Stimulated activated CD4-positive, alpha-beta T cell treated with anti-CD3 and anti-CD28 coated beads, Interleukin-12 subunit alpha, Interleukin-12 subunit beta, amount 100 ng/mL, for 48 hours (primary cell): ENCODE results near the gene STUB1.

Experiments
- DNase-seq, 3 donors: peaks; one replicate each; pipeline ENCODE4 v3.0.0-alpha.2; 2020; ENCODE audit warnings: low read depth in 2 of 3, low spot score in 1 of 3

STUB1 gene

DNA sequence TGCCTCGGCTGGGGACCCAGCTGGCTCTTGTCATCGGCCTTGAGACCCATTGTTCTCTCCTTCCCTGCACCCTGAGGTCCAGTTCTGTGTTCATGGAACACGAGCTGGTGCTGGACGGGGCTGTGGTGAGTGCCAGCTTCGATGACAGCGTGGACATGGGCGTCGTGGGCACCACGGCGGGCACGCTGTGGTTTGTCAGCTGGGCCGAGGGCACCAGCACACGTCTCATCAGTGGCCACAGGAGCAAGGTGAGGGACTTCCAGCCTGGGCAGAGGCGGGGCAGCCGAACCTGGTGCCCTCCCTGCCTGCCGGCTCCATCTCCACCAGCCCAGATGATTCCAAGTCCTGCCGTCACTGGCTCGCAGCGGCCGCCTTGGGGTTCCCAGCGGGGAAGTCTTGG is 17.6 kb upstream of the STUB1 start:
- DNase-seq: no peak

DNA sequence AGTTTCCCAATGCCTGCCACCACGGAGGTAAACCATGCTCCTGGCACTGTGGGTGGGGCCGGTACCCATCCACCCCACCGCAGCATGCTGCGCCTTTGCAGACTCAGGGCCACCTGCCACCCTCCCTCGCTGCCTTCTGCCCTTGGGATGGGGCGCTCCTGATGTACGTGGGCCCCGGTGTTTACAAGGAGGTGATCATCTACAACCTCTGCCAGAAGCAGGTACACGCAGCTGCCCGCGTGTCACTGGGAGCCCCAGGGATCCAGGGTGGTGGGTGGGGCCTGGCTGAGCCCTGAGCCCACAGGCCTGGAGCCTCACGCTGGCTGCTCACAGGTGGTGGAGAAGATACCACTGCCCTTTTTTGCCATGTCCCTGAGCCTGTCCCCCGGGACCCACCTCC is 13.6 kb upstream of the STUB1 start:
- no peak for DNase-seq

DNA sequence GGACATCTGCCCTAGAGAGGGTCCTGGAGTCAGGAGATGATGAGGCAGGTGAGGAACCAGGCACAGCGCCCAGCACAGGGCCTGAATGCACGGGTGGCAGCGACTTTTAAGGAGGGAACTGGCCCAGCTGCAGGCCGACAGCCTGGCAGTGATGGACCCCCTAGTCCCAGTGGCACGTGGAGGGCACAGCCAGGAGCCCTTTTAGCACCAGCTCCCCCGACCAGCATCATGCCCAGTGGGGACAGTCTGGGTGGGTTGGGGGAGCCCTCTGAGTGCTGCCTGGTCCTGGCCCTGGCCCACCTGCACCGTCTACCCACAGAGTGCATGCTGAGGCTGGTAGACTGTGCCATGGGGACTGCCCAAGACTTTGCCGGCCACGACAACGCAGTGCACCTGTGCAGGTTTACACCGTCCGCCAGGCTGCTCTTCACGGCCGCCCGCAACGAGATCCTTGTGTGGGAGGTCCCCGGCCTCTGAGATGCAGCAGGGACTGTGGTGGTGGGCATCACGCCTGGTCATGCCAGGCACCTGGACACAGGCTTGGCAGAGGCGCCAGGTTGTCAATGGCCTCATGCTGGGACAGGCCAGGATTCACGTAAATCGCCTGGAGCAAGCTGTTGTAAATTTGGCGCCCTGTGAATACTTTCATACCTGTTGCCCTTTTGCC is 13.0 kb upstream of the STUB1 start:
- no peak for DNase-seq

DNA sequence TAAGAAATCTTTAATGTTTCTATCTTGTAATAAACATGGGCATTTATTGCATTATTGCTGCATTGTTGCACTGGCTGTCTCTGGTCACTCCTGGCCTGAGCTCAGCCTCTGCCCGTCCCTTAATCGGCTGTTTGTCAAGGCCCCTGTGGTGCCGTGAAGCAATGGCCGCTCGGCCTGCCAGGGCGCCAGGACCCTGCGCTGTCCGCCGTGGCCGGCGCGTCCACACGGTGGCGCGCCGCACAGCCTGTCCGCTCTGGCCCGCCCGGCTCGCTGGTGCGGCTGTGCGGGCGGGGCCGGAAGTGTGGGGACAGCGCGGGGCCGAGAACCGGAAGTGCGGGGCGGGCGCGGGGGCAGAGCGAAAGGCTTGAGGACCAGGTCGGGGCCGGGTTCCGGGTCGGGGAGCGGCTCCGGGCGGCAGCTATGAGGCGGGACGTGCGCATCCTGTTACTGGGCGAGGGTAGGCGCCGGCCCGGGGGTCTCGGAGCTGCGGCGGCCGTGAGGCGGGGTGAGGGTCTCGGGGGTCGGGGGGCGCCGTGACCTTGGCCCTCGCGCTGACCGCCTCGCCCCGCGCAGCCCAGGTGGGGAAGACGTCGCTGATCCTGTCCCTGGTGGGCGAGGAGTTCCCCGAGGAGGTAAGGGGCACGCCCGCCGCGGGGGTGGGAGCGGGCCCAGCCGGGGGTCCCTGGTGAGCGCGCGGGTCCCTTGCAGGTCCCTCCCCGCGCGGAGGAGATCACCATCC is 12.3 kb upstream of the STUB1 start, which contains the start of gene RHOT2:
RHOT2 (plus strand) TSS at position 353 of the 739 bp plus-strand sequence; CDS start at position 421, 68 bp downstream.
- DNase-seq: peak; percentile 85 to 94 (median 87)

DNA sequence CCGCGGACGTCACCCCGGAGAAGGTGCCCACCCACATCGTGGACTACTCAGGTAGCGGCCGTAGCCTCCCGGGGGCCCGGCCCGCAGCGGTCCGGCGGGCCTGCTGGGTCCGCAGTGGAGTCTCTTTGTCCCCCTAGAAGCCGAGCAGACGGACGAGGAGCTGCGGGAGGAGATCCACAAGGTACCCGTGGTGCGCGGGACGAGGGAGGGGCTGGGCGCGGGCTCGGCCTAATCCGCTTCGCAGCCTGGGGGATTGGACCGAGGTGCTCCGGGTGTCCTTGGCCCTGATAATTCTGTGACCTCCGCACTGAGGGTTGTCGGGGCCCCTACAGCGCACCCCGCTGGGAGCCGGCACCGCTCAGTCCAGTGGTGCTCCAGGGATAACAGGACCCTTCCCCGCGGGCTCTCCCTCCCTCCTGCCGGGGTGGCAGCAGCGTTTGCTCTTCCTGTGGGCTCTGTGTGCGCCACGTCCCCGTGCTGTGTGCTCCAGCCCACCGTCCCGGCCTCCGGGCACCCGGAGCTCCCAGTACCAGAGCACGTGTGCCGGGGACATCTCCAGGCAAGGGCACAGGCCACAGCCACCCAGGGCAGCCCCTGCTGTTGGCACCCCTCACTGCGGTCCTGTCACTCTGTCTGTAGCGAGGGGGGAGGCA is 11.6 kb upstream of the STUB1 start:
- no peak for DNase-seq

DNA sequence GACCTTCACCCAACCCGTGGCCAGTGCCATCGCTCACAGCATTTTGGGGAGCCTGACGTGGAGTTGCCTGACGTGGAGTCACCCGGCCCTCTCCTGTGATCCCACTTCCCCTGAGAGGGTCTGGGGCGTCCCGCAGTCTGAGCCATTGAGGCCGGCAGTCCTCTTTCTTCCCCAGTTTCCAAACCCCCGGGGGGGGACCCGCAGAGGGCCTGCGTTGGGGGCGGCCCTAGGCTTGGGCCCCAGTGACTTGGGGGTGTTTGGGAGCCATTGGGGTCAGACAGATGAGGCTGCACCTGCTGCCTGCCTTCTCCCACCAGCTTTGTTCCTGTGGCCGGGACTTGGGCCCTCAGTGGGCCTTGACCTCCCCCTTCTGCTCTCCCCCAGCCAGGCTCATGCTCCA is 10.5 kb upstream of the STUB1 start:
- no peak for DNase-seq

DNA sequence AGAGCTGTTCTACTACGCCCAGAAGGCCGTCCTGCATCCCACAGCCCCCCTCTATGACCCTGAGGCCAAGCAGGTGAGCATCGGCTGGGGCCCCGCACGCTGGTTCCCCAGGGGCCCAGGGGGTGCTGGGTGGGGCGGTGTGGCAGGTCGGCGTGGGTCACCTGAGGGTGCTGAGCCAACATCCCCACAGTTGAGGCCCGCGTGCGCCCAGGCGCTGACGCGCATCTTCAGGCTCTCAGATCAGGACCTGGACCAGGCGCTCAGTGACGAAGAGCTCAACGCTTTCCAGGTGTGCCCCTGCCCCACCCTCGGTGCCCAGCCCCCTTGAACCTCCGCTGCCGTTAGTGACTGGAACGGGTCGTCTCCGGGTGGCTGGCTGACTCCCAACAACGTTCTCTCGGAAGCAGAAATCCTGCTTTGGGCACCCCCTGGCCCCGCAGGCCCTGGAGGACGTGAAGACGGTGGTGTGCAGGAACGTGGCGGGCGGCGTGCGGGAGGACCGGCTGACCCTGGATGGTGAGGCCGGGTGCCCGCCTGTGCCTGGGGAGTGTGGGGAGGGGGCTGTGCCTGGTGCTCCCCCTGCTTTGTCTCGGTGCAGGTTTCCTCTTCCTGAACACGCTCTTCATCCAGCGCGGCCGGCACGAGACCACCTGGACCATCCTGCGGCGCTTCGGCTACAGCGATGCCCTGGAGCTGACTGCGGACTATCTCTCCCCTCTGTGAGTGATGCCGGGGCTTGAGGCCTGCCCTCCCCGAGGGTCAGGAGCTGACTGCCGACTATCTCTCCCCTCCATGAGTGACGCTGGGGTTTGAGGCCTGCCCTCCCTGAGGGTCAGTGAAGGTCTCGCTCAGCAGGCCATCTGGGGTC is 9.5 kb upstream of the STUB1 start:
- no peak for DNase-seq

DNA sequence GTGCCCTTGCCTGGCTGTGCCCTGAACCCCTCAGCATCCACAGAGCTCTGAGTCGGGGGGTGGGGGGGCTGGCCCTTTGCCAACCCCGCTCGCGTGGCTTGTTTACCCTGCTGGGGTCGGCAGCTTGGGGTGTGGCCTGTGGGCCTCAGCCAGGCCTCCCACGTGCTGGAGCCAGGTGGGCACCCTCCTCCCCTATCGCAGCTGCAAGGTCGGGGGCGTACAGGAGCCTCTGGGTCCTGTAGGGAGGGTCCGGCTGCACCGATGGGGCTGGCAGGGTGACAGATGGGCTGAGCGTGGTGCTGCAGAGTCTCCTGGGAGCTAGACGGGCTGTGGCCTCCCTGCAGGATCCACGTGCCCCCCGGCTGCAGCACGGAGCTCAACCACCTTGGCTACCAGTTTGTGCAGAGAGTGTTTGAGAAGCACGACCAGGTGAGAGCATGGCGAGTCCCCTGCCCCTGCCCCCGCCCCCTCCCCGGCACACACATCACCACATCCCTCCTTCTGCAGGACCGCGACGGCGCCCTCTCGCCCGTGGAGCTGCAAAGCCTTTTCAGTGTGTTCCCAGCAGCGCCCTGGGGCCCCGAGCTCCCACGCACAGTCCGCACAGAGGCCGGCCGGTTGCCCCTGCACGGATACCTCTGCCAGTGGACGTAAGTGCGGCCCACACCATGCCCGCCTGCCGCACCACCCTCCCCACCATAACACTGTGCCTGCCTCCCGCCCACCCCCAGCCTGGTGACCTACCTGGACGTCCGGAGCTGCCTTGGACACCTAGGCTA is 8.7 kb upstream of the STUB1 start:
- no peak for DNase-seq

DNA sequence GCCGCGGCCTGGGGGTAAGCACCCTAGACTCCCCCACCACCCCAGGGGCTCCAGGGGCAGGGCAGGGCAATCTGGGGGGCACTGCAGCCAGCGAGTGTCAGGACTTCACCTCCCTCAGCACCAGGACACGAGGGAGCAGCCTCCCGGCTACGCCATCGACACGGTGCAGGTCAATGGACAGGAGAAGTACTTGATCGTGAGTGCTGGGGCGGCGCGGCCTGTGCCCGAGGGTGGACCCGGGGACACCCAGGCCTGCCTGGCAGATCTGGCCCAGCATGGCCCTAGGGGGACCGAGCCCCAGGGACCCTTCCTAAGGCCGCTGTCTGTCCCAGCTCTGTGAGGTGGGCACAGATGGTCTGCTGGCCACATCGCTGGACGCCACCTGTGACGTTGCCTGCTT is 7.8 kb upstream of the STUB1 start:
- no peak for DNase-seq

DNA sequence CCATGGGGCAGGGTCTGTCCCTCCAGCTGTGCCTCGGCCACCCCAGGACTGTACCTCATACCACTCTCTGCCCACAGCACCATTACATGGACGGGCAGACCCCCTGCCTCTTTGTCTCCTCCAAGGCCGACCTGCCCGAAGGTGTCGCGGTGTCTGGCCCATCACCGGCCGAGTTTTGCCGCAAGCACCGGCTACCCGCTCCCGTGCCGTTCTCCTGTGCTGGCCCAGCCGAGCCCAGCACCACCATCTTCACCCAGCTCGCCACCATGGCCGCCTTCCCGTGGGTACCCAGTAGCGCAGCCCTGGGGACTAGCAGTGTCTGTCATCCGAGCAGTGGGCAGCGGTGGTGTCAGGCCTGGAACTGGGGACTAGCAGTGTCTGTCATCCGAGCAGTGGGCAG is 7.4 kb upstream of the STUB1 start:
- no peak for DNase-seq

DNA sequence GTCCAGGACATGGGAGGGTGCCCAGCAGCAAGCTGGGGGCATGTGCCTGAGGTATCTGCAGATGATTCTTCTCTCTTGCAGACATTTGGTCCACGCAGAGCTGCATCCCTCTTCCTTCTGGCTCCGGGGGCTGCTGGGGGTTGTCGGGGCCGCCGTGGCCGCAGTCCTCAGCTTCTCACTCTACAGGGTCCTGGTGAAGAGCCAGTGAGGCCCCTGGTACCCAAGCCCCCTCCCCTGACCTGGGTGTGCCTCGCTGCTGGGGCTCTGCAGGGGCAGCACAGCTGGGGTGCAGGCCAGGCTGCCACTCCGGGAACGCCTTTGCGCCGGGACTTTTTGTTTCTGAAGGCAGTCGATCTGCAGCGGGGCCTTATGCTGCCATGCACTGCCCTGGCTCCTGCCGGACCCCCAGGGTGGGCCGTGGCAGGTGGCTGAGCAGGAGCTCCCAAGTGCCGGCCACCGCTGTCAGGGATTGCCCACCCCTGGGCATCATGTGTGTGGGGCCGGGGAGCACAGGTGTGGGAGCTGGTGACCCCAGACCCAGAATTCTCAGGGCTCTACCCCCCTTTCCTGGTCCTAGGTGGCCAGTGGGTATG is 6.7 kb upstream of the STUB1 start:
- DNase-seq: no peak

DNA sequence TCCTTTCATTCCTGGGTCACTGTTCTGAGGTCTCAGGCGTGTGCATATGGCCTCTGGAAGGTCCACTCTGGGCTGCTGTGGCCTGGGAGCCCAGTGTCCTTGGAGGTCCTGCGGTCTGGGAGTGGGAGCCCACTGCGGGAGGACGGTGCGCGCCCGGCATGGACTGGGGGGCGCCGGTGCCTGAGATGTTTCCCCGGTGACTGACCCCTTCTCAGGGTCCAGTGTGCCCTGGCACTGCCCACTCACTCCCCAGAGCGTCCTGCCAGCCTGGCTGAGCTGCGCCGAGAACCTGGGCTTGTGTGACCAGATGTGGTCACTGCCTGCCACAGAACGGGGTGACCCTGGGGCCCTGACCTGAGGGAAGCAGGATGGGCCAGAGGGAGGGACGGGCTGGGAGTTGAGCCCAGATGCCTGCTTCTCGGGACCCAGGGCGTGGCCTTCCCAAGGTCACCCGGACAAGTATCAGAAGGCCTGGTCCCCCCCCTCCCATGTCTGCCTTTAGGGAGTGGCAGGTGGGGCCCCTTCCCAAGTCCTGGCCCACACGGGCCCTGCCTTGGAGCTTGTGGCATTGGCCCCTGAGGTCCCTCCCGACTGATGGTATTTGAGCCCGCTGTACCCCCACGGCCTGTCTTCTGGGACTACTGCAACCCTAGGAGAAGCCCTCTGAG is 5.9 kb upstream of the STUB1 start:
- DNase-seq: no peak

DNA sequence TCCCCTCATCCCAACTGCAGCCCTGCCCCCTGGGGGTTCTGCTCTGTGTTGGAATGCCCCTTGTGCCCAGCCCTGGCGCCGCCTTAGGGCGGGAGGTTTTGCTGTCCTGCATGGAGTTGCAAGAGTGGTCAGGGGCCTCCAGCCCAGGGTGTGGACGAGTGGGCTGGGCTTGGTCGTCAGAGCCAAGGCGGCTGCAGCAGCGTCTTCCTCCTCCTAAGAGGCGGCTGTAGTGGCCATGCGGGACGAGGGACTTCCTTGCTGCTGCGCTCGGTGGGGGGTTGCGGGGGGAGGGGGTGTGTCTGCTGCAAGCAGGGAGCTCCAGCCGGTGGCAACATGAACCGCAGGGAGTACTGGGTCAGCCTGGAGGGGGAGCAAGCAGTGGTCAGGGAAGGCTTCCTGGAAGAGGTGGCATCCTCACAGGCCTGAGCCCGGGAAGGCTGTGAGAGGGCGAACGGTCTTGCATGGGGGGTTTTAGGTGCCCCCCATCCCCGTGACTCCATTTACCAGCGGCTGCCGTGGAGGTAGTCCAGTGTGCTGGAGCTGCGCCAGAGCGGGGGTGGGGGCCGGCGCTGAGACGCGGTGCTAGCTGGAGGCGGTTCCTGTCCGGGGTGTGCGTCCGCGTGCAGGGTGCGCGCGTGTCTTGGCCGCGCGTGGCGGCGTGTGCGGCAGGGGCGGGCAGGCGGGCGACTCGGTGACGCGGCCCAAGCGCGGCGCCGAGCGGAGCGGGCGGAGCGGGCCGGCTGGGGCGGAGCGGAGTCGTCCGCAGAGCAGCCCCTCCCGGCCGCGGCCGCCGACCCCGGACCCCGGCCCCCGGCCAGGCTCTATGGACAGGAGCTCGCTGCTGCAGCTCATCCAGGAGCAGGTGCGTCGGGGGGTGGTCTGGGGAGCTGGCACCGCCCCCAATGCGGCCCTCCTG is 5.0 kb upstream of the STUB1 start, which contains the start of gene RHBDL1:
RHBDL1 (plus strand) TSS at position 704 of the 916 bp plus-strand sequence; CDS start at position 824, 120 bp downstream.
- no peak for DNase-seq

DNA sequence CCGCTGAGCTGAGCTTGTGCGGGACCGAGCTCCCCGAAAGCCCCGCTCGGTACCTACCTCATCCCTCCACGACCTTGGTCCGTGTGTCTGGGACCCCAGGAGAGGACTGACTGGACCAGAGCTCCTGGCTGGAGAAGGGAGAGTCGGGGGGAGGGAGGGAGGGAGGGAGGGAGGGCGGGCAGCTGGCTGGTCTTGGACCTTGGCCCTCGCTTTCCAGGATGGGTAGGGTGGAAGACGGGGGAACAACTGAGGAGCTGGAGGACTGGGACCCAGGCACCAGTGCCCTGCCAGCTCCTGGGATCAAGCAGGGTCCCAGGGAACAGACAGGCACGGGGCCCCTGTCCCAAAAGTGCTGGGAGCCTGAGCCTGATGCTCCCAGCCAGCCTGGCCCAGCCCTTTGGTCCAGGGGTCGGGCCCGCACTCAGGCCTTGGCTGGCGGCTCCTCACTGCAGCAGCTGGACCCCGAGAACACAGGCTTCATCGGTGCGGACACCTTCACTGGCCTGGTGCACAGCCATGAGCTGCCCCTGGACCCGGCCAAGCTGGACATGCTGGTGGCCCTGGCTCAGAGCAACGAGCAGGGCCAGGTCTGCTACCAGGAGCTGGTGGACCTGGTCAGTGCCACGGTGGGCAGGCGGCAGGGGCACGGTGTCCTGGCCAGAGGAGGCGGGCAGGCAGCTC is 4.2 kb upstream of the STUB1 start:
- no peak for DNase-seq

DNA sequence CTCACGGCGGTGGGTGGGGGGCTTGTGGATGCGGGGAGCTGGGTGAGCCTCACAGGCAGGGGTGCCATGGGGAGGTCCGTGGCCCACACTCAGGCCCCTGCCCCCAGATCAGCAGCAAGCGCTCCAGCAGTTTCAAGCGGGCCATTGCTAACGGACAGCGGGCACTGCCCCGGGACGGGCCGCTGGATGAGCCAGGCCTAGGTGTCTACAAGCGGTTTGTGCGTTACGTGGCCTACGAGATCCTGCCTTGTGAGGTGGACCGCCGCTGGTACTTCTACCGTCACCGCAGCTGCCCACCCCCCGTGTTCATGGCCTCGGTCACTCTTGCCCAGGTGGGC is 3.7 kb upstream of the STUB1 start:
- DNase-seq: no peak

DNA sequence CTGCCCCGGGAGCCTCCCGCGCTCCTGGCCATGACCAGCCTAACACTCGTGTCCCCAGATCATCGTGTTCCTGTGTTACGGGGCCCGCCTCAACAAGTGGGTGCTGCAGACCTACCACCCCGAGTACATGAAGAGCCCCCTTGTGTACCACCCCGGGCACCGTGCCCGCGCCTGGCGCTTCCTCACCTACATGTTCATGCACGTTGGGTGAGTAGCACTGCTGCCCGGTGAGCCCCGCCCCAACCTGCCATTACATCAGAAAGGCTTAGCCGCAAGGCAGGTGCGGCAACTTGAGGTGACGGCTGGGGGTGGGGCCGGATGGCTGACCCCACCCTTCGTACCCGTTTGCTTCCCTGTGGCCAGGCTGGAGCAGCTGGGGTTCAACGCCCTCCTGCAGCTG is 3.3 kb upstream of the STUB1 start:
- no peak for DNase-seq

DNA sequence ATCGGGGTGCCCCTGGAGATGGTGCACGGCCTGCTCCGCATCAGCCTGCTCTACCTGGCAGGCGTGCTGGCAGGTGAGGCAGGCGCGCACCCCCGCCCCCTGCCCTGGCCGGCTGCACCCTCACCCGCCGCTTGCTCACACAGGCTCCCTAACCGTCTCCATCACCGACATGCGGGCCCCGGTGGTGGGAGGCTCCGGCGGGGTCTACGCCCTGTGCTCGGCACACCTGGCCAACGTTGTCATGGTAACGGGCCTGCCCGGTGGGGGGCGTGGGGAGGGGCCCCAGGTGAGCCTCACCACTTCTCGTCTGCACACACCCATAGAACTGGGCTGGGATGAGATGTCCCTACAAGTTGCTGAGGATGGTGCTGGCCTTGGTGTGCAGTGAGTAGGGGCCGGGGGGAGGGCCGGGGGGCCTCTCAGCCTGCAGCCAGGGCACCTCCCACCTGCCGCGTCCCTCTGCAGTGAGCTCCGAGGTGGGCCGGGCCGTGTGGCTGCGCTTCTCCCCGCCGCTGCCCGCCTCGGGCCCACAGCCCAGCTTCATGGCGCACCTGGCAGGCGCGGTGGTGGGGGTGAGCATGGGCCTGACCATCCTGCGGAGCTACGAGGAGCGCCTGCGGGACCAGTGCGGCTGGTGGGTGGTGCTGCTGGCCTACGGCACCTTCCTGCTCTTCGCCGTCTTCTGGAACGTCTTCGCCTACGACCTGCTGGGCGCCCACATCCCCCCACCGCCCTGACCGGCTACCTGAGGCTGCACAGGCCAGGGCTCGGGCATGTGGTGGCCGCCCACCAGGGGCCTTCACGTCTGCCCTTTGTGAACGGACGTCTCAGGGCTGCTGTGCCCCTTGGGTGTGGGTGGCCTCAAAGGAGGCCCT is 2.7 kb upstream of the STUB1 start:
- DNase-seq: no peak
